Cardiac septum (tissue), 1 donor: ENCODE results near the gene AQP10. TPM values are rescaled to one million over a fixed set of nuclear protein-coding genes. Genes with fewer than 3 reads are reported as not detected.
"Not testable (repeated sequence)": the region's sequence is repeated elsewhere in the genome, so short reads cannot be mapped to it uniquely, and the experiment has no call there.

ENCODE experiments used
- DNase-seq: peaks from one replicate; pipeline ENCODE4 v3.0.0-alpha.2; 2020; ENCODE audit warnings: low spot score
- intact Hi-C: fragments of 100-400 bp; cut with DNase I; formaldehyde crosslinking; loops from one replicate; pipeline ENCODE4 v1.14.0; 2022
- total RNA-seq: library from RNA; stranded (reverse); fragmentation: NEBNext Ultra II Directional; extraction: Animal tissue kit (Norgen Biotek cat#: 25700); gene quantifications from one replicate; pipeline ENCODE4 v1.2.1, GENCODE V29; 2021
- donor health status: DM: no; HTN: no; CAD: no.

The AQP10 gene
- total RNA-seq, 1 donor from 2014 or later, result 0.70 TPM

GRCh38 chr1:154338875-154339274, 18.0 kb downstream of the AQP10 start:
- no peak for DNase-seq
- intact Hi-C loops, result no loop called here

GRCh38 chr1:154341366-154341765, 20.5 kb downstream of the AQP10 start:
- intact Hi-C loops, result loop anchor here (10.0 kb wide), 1 partner anchor 203 kb away; no protein-coding TSS in a partner anchor
- DNase-seq, result not testable (repeated sequence)

GRCh38 chr1:154342132-154342531, 21.2 kb downstream of the AQP10 start:
- intact Hi-C loops, result loop anchor here (10.0 kb wide), 1 partner anchor 203 kb away; no protein-coding TSS in a partner anchor

GRCh38 chr1:154342836-154343472, 22.1 kb downstream of the AQP10 start:
- peak; percentile 86 for DNase-seq
- intact Hi-C loops, result loop anchor here (10.0 kb wide), 1 partner anchor 202 kb away; no protein-coding TSS in a partner anchor

More at GRCh38 chr1:154342132-154342531, 21.2 kb downstream of the AQP10 start:
- DNase-seq, result no peak

- no peak for DNase-seq
- intact Hi-C loops, result loop anchor here (10.0 kb wide), 1 partner anchor 200 kb away; no protein-coding TSS in a partner anchor
These were observed 24.3 kb downstream of the AQP10 start for GRCh38 chr1:154344977-154345837.

- DNase-seq, result no peak
- intact Hi-C loops, result loop anchor here (10.0 kb wide), 1 partner anchor 198 kb away; no protein-coding TSS in a partner anchor
These were observed 25.5 kb downstream of the AQP10 start for GRCh38 chr1:154346276-154346917.

GRCh38 chr1:154347961-154348360, 27.1 kb downstream of the AQP10 start:
- intact Hi-C loops, result loop anchor here (10.0 kb wide), 1 partner anchor 197 kb away; no protein-coding TSS in a partner anchor

GRCh38 chr1:154348429-154349076, 27.7 kb downstream of the AQP10 start:
- DNase-seq, result no peak
- intact Hi-C loops, result loop anchor here (10.0 kb wide), 1 partner anchor 196 kb away; no protein-coding TSS in a partner anchor

More at GRCh38 chr1:154347961-154348360, 27.1 kb downstream of the AQP10 start:
- DNase-seq, result no peak

GRCh38 chr1:154349121-154349520, 28.2 kb downstream of the AQP10 start:
- DNase-seq, result no peak
- intact Hi-C loops, result loop anchor here (10.0 kb wide), 1 partner anchor 196 kb away; no protein-coding TSS in a partner anchor

- DNase-seq, result no peak
- intact Hi-C loops, result no loop called here
These were observed 29.5 kb downstream of the AQP10 start for GRCh38 chr1:154350383-154350782.

- DNase-seq, result no peak
- intact Hi-C loops, result no loop called here
These were observed 30.6 kb downstream of the AQP10 start for GRCh38 chr1:154351363-154352068.

GRCh38 chr1:154352245-154352580, 31.3 kb downstream of the AQP10 start:
- DNase-seq, result no peak
- intact Hi-C loops, result no loop called here

GRCh38 chr1:154352581-154353459, 31.9 kb downstream of the AQP10 start:
- no peak for DNase-seq
- intact Hi-C loops, result no loop called here

- DNase-seq, result no peak
These were observed 32.6 kb downstream of the AQP10 start for GRCh38 chr1:154353460-154353904.

GRCh38 chr1:154353966-154354365, 33.1 kb downstream of the AQP10 start:
- no peak for DNase-seq
- intact Hi-C loops, result no loop called here

More at GRCh38 chr1:154353460-154353904, 32.6 kb downstream of the AQP10 start:
- intact Hi-C loops, result no loop called here

- no peak for DNase-seq
- intact Hi-C loops, result no loop called here
These were observed 37.6 kb downstream of the AQP10 start for GRCh38 chr1:154358519-154358918.

- intact Hi-C loops, result no loop called here
- no peak for DNase-seq
These were observed 39.4 kb downstream of the AQP10 start for GRCh38 chr1:154360288-154360687.

GRCh38 chr1:154360881-154361280, 40.0 kb downstream of the AQP10 start:
- DNase-seq, intact Hi-C loops: not testable (repeated sequence)
